HepG2 (cell line): ENCODE data around the gene SEPHS1. TPM values are rescaled to one million over a fixed set of nuclear protein-coding genes. Genes with fewer than 3 reads are reported as not detected.

ENCODE experiments used
- AGO1 ChIP-seq: fragments of 200-400 bp; formaldehyde crosslinking; IDR thresholded peaks from 2 replicates; pipeline ENCODE4 v1.6.1; 2017; ENCODE audit warnings: mild to moderate bottlenecking, low read depth, low read length, moderate library complexity; ENCODE audit not compliant: poor library complexity, severe bottlenecking
- CBX5 ChIP-seq: sonication (generic); formaldehyde crosslinking; IDR thresholded peaks from 2 replicates; pipeline ENCODE4 v1.4.0; 2020; ENCODE audit warnings: missing genetic modification reagents, borderline replicate concordance
- CENPX ChIP-seq: sonication (generic); formaldehyde crosslinking; IDR thresholded peaks from 2 replicates; pipeline ENCODE4 v1.9.0; 2021; ENCODE audit warnings: mild to moderate bottlenecking, missing genetic modification reagents, moderate library complexity
- ESRRA ChIP-seq: sonication (generic); formaldehyde crosslinking; IDR thresholded peaks from 2 replicates; pipeline ENCODE4 v1.5.1; 2020; ENCODE audit warnings: mild to moderate bottlenecking, low read depth, missing genetic modification reagents
- FLYWCH1 ChIP-seq: sonication (generic); formaldehyde crosslinking; IDR thresholded peaks from 2 replicates; pipeline ENCODE4 v1.8.1; 2023; ENCODE audit warnings: mild to moderate bottlenecking, missing genetic modification reagents
- HNRNPUL1 ChIP-seq: fragments of 200-400 bp; formaldehyde crosslinking; IDR thresholded peaks from 2 replicates; pipeline ENCODE4 v1.6.1; 2017; ENCODE audit warnings: low read depth, mild to moderate bottlenecking, low read length, moderate library complexity
- MLLT10 ChIP-seq: sonication (generic); formaldehyde crosslinking; IDR thresholded peaks from 2 replicates; pipeline ENCODE4 v1.4.0; 2020; ENCODE audit warnings: missing genetic modification reagents
- MTA1 ChIP-seq: sonication (generic); formaldehyde crosslinking; IDR thresholded peaks from 2 replicates; pipeline ENCODE4 v1.4.0; 2020; ENCODE audit warnings: missing genetic modification reagents, mild to moderate bottlenecking, borderline replicate concordance
- MTA3 ChIP-seq: sonication (generic); formaldehyde crosslinking; IDR thresholded peaks from 2 replicates; pipeline ENCODE4 v1.4.0; 2020; ENCODE audit warnings: missing genetic modification reagents
- MXD4 ChIP-seq: IDR thresholded peaks from 2 replicates; pipeline ENCODE4 v1.6.1; 2016; ENCODE audit warnings: mild to moderate bottlenecking, missing biosample characterization, missing genetic modification reagents
- NCOR1 ChIP-seq: fragments of 200-600 bp; sonication (generic); IDR thresholded peaks from 2 replicates; pipeline ENCODE4 v1.7.0; 2017; ENCODE audit warnings: antibody characterized with exemption, low read length, borderline replicate concordance
- NFE2 ChIP-seq: sonication (generic); formaldehyde crosslinking; IDR thresholded peaks from 2 replicates; pipeline ENCODE4 v1.4.0; 2020; ENCODE audit warnings: missing genetic modification reagents
- NR2F1 ChIP-seq, 2 experiments: fragments of 450-650 bp in 1 of 2; formaldehyde crosslinking in 1 of 2; IDR thresholded peaks; 2 replicates each; pipeline versions ENCODE4 v1.5.0 to v1.6.1; 2016 to 2020; ENCODE audit warnings: mild to moderate bottlenecking in 1 of 2, missing compliant biosample characterization in 1 of 2, missing genetic modification reagents in 1 of 2, moderate library complexity in 1 of 2
- POGZ ChIP-seq: sonication (generic); formaldehyde crosslinking; IDR thresholded peaks from 2 replicates; pipeline ENCODE4 v1.4.0; 2020; ENCODE audit warnings: mild to moderate bottlenecking, missing genetic modification reagents
- RBFOX2 ChIP-seq: fragments of 200-400 bp; formaldehyde crosslinking; IDR thresholded peaks from 2 replicates; pipeline ENCODE4 v1.6.1; 2017; ENCODE audit warnings: low read depth, mild to moderate bottlenecking, low read length
- SYNCRIP ChIP-seq: fragments of 200-400 bp; formaldehyde crosslinking; IDR thresholded peaks from 2 replicates; pipeline ENCODE4 v1.6.1; 2018; ENCODE audit warnings: mild to moderate bottlenecking, low read depth, low read length; ENCODE audit not compliant: insufficient read depth
- THAP8 ChIP-seq: sonication (generic); formaldehyde crosslinking; IDR thresholded peaks from 2 replicates; pipeline ENCODE4 v1.5.1; 2020; ENCODE audit warnings: missing genetic modification reagents, mild to moderate bottlenecking, borderline replicate concordance
- ZHX1 ChIP-seq: sonication (generic); formaldehyde crosslinking; IDR thresholded peaks from 2 replicates; pipeline ENCODE4 v1.8.1; 2022; ENCODE audit warnings: low read depth, mild to moderate bottlenecking, missing genetic modification reagents
- ZMYM4 ChIP-seq: sonication (generic); formaldehyde crosslinking; IDR thresholded peaks from 2 replicates; pipeline ENCODE4 v1.8.1; 2023; ENCODE audit warnings: mild to moderate bottlenecking, missing genetic modification reagents
- ZNF350 ChIP-seq: sonication (generic); formaldehyde crosslinking; IDR thresholded peaks from 2 replicates; pipeline ENCODE4 v1.4.0; 2020; ENCODE audit warnings: mild to moderate bottlenecking, low read depth, missing genetic modification reagents, borderline replicate concordance
- ZNF597 ChIP-seq: sonication (generic); formaldehyde crosslinking; IDR thresholded peaks from 2 replicates; pipeline ENCODE4 v1.5.0; 2020; ENCODE audit warnings: missing genetic modification reagents
- ZNF710 ChIP-seq: sonication (generic); formaldehyde crosslinking; IDR thresholded peaks from 2 replicates; pipeline ENCODE4 v1.5.0; 2020; ENCODE audit warnings: mild to moderate bottlenecking, missing genetic modification reagents, borderline replicate concordance
- polyA plus RNA-seq, 8 experiments: library from polyadenylated mRNA; depleted of rRNA in 3 of 8; stranded (reverse) in 7 of 8; unstranded in 1 of 8; fragments of >200 nt; fragmentation: Illumina TruSeq in 4 of 8; extraction: Trizol in 4 of 8; gene quantifications; 2 replicates each; pipeline versions ENCODE4 v1.2.1 to v1.2.3, GENCODE V29; 2011 to 2016; ENCODE audit warnings: low read depth in 4 of 8, missing spikeins in 1 of 8, mixed read lengths in 1 of 8; ENCODE audit not compliant: insufficient read depth in 1 of 8
- total RNA-seq, 5 experiments: library from RNA; depleted of rRNA; stranded (reverse); fragments of >200 nt; fragmentation: Illumina TruSeq; extraction: Trizol; gene quantifications; 2 replicates each; pipeline ENCODE4 v1.2.3, GENCODE V29; 2016; ENCODE audit warnings: low read depth in 1 of 5

SEPHS1 gene
- total and polyA plus RNA-seq, 2 of the 13 experiments (the other 11 are each of a cell fraction or from before 2014, with no cell fraction given): 57.8 to 61.5 TPM

GRCh38 chr10:13299437-13300287 lies 48.4 kb downstream of the SEPHS1 start, which contains the start of gene PHYH (continued):
- TF ChIP-seq ZNF710 (CRISPR knock-in tag): no peak
- TF ChIP-seq MXD4: peak; percentile 33; the same call in 1 of the 2 replicates
- no peak; the same call in 1 of the 2 replicates for TF ChIP-seq ESRRA (CRISPR knock-in tag)
- TF ChIP-seq MTA3 (CRISPR knock-in tag): no peak
- TF ChIP-seq THAP8 (CRISPR knock-in tag): peak; percentile 27; the same call in 1 of the 2 replicates
- TF ChIP-seq MLLT10 (CRISPR knock-in tag): 0 out of 2 replicates have a peak, but pooled peaks have one; percentile 11
- TF ChIP-seq AGO1: no peak
- TF ChIP-seq POGZ (CRISPR knock-in tag): no peak
- TF ChIP-seq FLYWCH1 (CRISPR knock-in tag): no peak
- peak; percentile 23; the same call in 1 of the 2 replicates for TF ChIP-seq MTA1
- peak; percentile 64; the same call in 1 of the 2 replicates for TF ChIP-seq HNRNPUL1
- TF ChIP-seq SYNCRIP: no peak
- no peak for TF ChIP-seq CENPX (CRISPR knock-in tag)
- peak; percentile 59; the same call in 1 of the 2 replicates for TF ChIP-seq ZNF350 (CRISPR knock-in tag)
- TF ChIP-seq NR2F1 (CRISPR knock-in tag; IDR thresholded peaks at IDR 0.05): no peak
- no peak for TF ChIP-seq ZHX1
- peak; percentile 80 for TF ChIP-seq ZMYM4
- TF ChIP-seq RBFOX2: peak; percentile 97
- TF ChIP-seq CBX5: no peak
- no peak for TF ChIP-seq NFE2 (CRISPR knock-in tag)
- peak; percentile 39; the same call in 1 of the 2 replicates for TF ChIP-seq NCOR1
- no peak for TF ChIP-seq ZNF597
